Endodermal cell (in vitro differentiated cells): ENCODE measurements around the gene ZFAND3. TPM values are rescaled to one million over a fixed set of nuclear protein-coding genes. Genes with fewer than 3 reads are reported as not detected.
A peak's percentile ranks its signal among the peaks of the same experiment; 100 is the strongest.

ENCODE experiments used
- DNase-seq: peaks from one replicate; pipeline ENCODE4 v3.0.0-alpha.2; 2017
- H3K27ac ChIP-seq: 2 replicates; pipeline ENCODE4 v1.5.1; 2013; ENCODE audit warnings: mild to moderate bottlenecking, low read depth, low read length, moderate library complexity
- H3K27me3 ChIP-seq: 2 replicates; pipeline ENCODE4 v1.6.1; 2013; ENCODE audit warnings: mild to moderate bottlenecking, low read length, moderate library complexity; ENCODE audit not compliant: insufficient read depth, control insufficient read depth, poor library complexity, severe bottlenecking
- H3K36me3 ChIP-seq: 2 replicates; pipeline ENCODE4 v1.7.0; 2013; ENCODE audit warnings: mild to moderate bottlenecking, low read length, moderate library complexity; ENCODE audit not compliant: control insufficient read depth, insufficient read depth
- H3K4me1 ChIP-seq: one replicate; pipeline ENCODE4 v1.7.0; 2013; ENCODE audit warnings: low read length; ENCODE audit not compliant: control insufficient read depth, insufficient read depth
- H3K4me3 ChIP-seq: 2 replicates; pipeline ENCODE4 v1.5.1; 2013; ENCODE audit warnings: mild to moderate bottlenecking, low read length, moderate library complexity
- H3K9ac ChIP-seq: 2 replicates; pipeline ENCODE4 v1.6.1; 2013; ENCODE audit warnings: mild to moderate bottlenecking, low read length, moderate library complexity; ENCODE audit not compliant: poor library complexity, severe bottlenecking; ENCODE audit errors: extremely low read depth
- H3K9me3 ChIP-seq: 2 replicates; pipeline ENCODE4 v1.6.1; 2013; ENCODE audit warnings: mild to moderate bottlenecking, low read length, moderate library complexity; ENCODE audit not compliant: control insufficient read depth
- H3K27ac Mint-ChIP-seq: 2 replicates; pipeline ENCODE4 v1.8.0; 2020; ENCODE audit warnings: mixed read lengths
- H3K27me3 Mint-ChIP-seq: 2 replicates; pipeline ENCODE4 v1.8.0; 2021; ENCODE audit warnings: mild to moderate bottlenecking, mixed read lengths; ENCODE audit not compliant: insufficient read depth
- H3K36me3 Mint-ChIP-seq: 2 replicates; pipeline ENCODE4 v1.8.0; 2020; ENCODE audit warnings: low read depth, mixed read lengths
- H3K4me1 Mint-ChIP-seq: 2 replicates; pipeline ENCODE4 v1.8.0; 2020; ENCODE audit warnings: mixed read lengths
- H3K4me3 Mint-ChIP-seq: 2 replicates; pipeline ENCODE4 v1.8.0; 2020; ENCODE audit warnings: mild to moderate bottlenecking, moderate library complexity, mixed read lengths
- H3K9me3 Mint-ChIP-seq: 2 replicates; pipeline ENCODE4 v1.8.0; 2020; ENCODE audit warnings: mild to moderate bottlenecking, mixed read lengths
- WGBS, 2 experiments: methylation state at CpG; one replicate each; pipeline versions ENCODE4 v1.1.5 to v1.1.7; 2013; ENCODE audit warnings: missing lambda C conversion rate in 2 of 2, mixed read lengths in 1 of 2; ENCODE audit not compliant: insufficient coverage in 1 of 2, insufficient read length in 1 of 2; 5-methylcytosine and 5-hydroxymethylcytosine counted together
- total RNA-seq, 2 donors: library from RNA; stranded (reverse); fragmentation: NEBNext Ultra II Directional in 1 of 2; extraction: Animal tissue kit (Norgen Biotek cat#: 25700) in 1 of 2; gene quantifications; 2 replicates in 1 of 2; 3 replicates in 1 of 2; pipeline ENCODE4 v1.2.1, GENCODE V29; 2021
- TF ChIP-seq, protein P1 (sequence below): fragments of 200-600 bp; sonication (generic); conservative IDR thresholded peaks from 2 replicates; pipeline ENCODE4 v1.5.0; 2021; ENCODE audit warnings: antibody characterized with exemption, mild to moderate bottlenecking

ZFAND3 gene
- total RNA-seq, 2 donors from 2014 or later = 67.1 to 86.2 TPM

DNA sequence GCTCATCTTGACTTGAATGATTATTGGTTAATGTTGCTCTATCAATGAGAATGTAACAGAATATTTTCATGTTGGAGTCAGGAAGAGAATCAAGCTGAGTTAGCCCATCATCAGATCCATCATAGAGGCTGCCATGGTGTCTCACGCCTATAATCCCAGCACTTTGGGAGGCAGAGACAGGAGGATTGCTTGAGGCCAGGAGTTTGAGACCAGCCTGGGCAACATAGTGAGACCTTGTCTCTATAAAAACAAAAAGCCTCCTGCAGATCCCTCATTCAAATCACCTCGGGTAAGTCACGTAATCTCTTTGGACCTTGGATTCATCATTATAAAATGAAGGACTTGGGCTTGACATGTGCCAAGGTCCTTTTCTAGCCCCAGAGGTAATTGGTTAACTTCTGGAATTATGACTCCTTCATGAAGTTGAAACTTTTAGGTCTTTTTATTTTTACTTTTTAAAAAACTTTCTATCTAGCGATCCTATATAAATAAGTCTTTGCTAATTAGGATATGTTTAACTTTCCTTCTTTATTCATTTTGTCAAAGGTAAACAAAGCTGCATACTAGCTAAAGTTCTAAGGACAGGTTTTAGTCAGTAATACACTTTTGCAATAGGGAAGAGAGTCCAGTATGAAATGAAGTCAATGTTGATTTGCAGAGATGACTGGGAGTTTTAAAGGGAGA is 110.9 kb downstream of the ZFAND3 start:
- 90 to 91% methylated on average over 3 of the region's 4 CpGs for WGBS, 2 experiments

DNA sequence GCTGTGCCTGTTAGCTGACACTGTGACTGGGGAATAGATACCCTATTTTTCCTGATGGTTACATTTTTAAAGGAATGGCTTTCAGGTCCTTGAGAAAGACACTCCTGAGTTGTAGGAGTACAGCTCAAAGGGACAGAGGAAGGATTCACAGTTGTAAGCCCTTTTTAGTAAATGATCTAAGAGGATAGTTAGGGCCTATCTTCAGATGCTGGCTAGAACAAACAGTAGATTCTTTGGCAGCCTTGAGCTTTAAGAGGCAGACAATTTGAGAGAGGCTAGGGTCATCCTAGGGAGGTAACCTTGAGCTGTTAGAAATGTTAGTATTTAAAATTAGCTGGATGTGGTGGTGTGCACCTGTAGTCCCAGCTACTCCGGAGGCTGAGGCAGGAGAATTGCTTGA is 111.5 kb downstream of the ZFAND3 start:
- Mint-ChIP-seq H3K27me3 (no peaks in the 10 kb centered on the region), H3K36me3 (peaks cover 5% of the 10 kb centered on the region), H3K4me1 (peaks cover 26% of the 10 kb centered on the region), H3K4me3 (no peak overlapping the region), H3K9me3 (no peaks in the 10 kb centered on the region), H3K27ac (peak overlapping the region; percentile 5)
- H3K27me3 ChIP-seq = no peaks in the 10 kb centered on the region
- TF ChIP-seq, protein P1, sequence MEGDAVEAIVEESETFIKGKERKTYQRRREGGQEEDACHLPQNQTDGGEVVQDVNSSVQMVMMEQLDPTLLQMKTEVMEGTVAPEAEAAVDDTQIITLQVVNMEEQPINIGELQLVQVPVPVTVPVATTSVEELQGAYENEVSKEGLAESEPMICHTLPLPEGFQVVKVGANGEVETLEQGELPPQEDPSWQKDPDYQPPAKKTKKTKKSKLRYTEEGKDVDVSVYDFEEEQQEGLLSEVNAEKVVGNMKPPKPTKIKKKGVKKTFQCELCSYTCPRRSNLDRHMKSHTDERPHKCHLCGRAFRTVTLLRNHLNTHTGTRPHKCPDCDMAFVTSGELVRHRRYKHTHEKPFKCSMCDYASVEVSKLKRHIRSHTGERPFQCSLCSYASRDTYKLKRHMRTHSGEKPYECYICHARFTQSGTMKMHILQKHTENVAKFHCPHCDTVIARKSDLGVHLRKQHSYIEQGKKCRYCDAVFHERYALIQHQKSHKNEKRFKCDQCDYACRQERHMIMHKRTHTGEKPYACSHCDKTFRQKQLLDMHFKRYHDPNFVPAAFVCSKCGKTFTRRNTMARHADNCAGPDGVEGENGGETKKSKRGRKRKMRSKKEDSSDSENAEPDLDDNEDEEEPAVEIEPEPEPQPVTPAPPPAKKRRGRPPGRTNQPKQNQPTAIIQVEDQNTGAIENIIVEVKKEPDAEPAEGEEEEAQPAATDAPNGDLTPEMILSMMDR = no peak
- no peaks in the 10 kb centered on the region for H3K9me3 ChIP-seq
- 100% methylated on average over 1 of the region's 1 CpG for WGBS, 2 experiments
- peaks cover 6% of the 10 kb centered on the region for H3K36me3 ChIP-seq
- no peak overlapping the region for H3K4me3 ChIP-seq
- peaks cover 5% of the 10 kb centered on the region for H3K4me1 ChIP-seq
- no peak for DNase-seq
- no peak overlapping the region for H3K9ac ChIP-seq
- H3K27ac ChIP-seq = no peak overlapping the region

More for the DNA sequence above, 110.9 kb downstream of the ZFAND3 start:
- Mint-ChIP-seq H3K4me1 (peaks cover 30% of the 10 kb centered on the region), H3K36me3 (peaks cover 5% of the 10 kb centered on the region), H3K9me3 (no peaks in the 10 kb centered on the region), H3K27ac (peak overlapping the region; percentile 5), H3K4me3 (no peak overlapping the region), H3K27me3 (no peaks in the 10 kb centered on the region)
- H3K4me1 ChIP-seq = peaks cover 5% of the 10 kb centered on the region
- H3K9ac ChIP-seq = no peak overlapping the region
- peaks cover 6% of the 10 kb centered on the region for H3K36me3 ChIP-seq
- no peak overlapping the region for H3K27ac ChIP-seq
- TF ChIP-seq, protein P1 = no peak
- no peak for DNase-seq
- no peaks in the 10 kb centered on the region for H3K9me3 ChIP-seq
- no peaks in the 10 kb centered on the region for H3K27me3 ChIP-seq
- H3K4me3 ChIP-seq = no peak overlapping the region

DNA sequence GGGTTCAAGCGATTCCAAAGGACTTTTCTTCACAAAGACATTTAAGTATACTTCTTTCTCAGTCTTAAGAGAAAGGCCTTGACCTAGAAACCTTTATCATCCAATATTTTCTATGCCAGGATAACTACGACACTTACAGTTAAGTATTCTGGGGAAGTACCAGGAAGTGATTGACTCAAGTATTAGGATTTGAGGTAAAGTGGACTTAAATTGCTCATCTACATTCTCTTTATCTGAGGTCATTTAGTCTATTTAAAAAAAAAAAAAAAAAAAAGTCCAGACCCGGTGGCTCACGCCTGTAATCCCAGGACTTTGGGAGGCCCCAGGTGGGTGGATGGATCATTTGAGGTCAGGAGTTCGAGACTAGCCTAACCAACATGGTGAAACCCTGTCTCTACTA is 114.7 kb downstream of the ZFAND3 start:
- no peak overlapping the region for H3K4me3 Mint-ChIP-seq

More for the DNA sequence above, 114.7 kb downstream of the ZFAND3 start:
- Histone ChIP-seq H3K4me1 (peaks cover 2% of the 10 kb centered on the region), H3K9ac (no peak overlapping the region), H3K36me3 (peaks cover 6% of the 10 kb centered on the region), H3K27me3 (no peaks in the 10 kb centered on the region), H3K9me3 (no peaks in the 10 kb centered on the region), H3K4me3 (no peak overlapping the region), H3K27ac (no peak overlapping the region)
- peaks cover 6% of the 10 kb centered on the region for H3K36me3 Mint-ChIP-seq
- TF ChIP-seq, protein P1 = no peak
- no peak overlapping the region for H3K27ac Mint-ChIP-seq
- H3K9me3 Mint-ChIP-seq = no peaks in the 10 kb centered on the region
- no peak for DNase-seq
- peaks cover 30% of the 10 kb centered on the region for H3K4me1 Mint-ChIP-seq
- H3K27me3 Mint-ChIP-seq = no peaks in the 10 kb centered on the region
- 91% methylated on average over 4 of the region's 5 CpGs; no CpG with 5 or more reads in 1 of the 2 experiments for WGBS, 2 experiments
